B cell (primary cell): ENCODE results near the gene KCNJ12.
"Not testable (repeated sequence)": the region's sequence is repeated elsewhere in the genome, so short reads cannot be mapped to it uniquely, and the experiment has no call there.

Source experiments
- CTCF ChIP-seq: fragments of 200-600 bp; IDR thresholded peaks from one replicate; pipeline ENCODE4 v1.8.0; 2022; ENCODE audit warnings: antibody characterized with exemption, mild to moderate bottlenecking
- EZH2 ChIP-seq: IDR thresholded peaks from 2 replicates; pipeline ENCODE4 v1.6.1; 2012; ENCODE audit warnings: borderline replicate concordance, low read depth, mild to moderate bottlenecking, moderate library complexity, low read length; ENCODE audit not compliant: insufficient read depth, poor library complexity, severe bottlenecking

GRCh38 chr17:21426876-21427275 lies 50.7 kb downstream of the KCNJ12 start:
- not testable (repeated sequence) for TF ChIP-seq EZH2, CTCF
